Neural cell (in vitro differentiated cells): ENCODE measurements around the gene TM9SF4. TPM values are rescaled to one million over a fixed set of nuclear protein-coding genes. Genes with fewer than 3 reads are reported as not detected.

Source experiments
- H2AFZ ChIP-seq: fragments of 200-600, 300-800 bp; sonication (generic), shearing (Covaris generic); 2 replicates; pipeline ENCODE4 v1.6.0; 2014; ENCODE audit warnings: low read depth, mild to moderate bottlenecking, antibody characterized with exemption, low read length, moderate library complexity
- H3F3A ChIP-seq: fragments of 200-600 bp; shearing (Covaris generic); 2 replicates; pipeline ENCODE4 v1.6.1; 2016; ENCODE audit warnings: mild to moderate bottlenecking, moderate library complexity, mixed read lengths, antibody characterized with exemption, low read length; ENCODE audit not compliant: insufficient read depth, poor library complexity, severe bottlenecking
- H3K27ac ChIP-seq: fragments of 200-600, 300-800 bp; sonication (generic), shearing (Covaris generic); 2 replicates; pipeline ENCODE4 v1.5.1; 2014; ENCODE audit warnings: mild to moderate bottlenecking, low read length, moderate library complexity
- H3K27me3 ChIP-seq: fragments of 300-800, 200-600 bp; sonication (generic), shearing (Covaris generic); 2 replicates; pipeline ENCODE4 v1.6.0; 2014; ENCODE audit warnings: mild to moderate bottlenecking, low read depth, low read length, moderate library complexity; ENCODE audit not compliant: insufficient read depth
- H3K36me3 ChIP-seq: fragments of 300-800, 200-600 bp; sonication (generic), shearing (Covaris generic); 2 replicates; pipeline ENCODE4 v1.5.1; 2014; ENCODE audit warnings: mild to moderate bottlenecking, antibody characterized with exemption, low read length, moderate library complexity; ENCODE audit not compliant: insufficient read depth
- H3K4me2 ChIP-seq: fragments of 300-800, 200-600 bp; sonication (generic), shearing (Covaris generic); 2 replicates; pipeline ENCODE4 v1.6.0; 2014; ENCODE audit warnings: mild to moderate bottlenecking, low read length
- H3K4me3 ChIP-seq: fragments of 300-800, 200-600 bp; sonication (generic), shearing (Covaris generic); 2 replicates; pipeline ENCODE4 v1.5.1; 2014; ENCODE audit warnings: mild to moderate bottlenecking, low read length, moderate library complexity
- H3K79me2 ChIP-seq: fragments of 200-600 bp; shearing (Covaris generic); replicated peaks from 2 replicates; pipeline ENCODE4 v1.6.0; 2014; ENCODE audit warnings: mild to moderate bottlenecking, low read length, moderate library complexity; ENCODE audit not compliant: insufficient read depth
- H3K9ac ChIP-seq: fragments of 300-800, 200-600 bp; sonication (generic), shearing (Covaris generic); 2 replicates; pipeline ENCODE4 v1.6.1; 2016; ENCODE audit warnings: mild to moderate bottlenecking, low read length, mixed read lengths
- H3K9me2 ChIP-seq: fragments of 200-600 bp; shearing (Covaris generic); 2 replicates; pipeline ENCODE4 v1.6.1; 2016; ENCODE audit warnings: mild to moderate bottlenecking, low read length, mixed read lengths; ENCODE audit not compliant: insufficient read depth
- H3K9me3 ChIP-seq: fragments of 200-600, 300-800 bp; sonication (generic), shearing (Covaris generic); 2 replicates; pipeline ENCODE4 v1.6.1; 2016; ENCODE audit warnings: mild to moderate bottlenecking, mixed run types, low read length, moderate library complexity, mixed read lengths
- H4K20me1 ChIP-seq: fragments of 200-600 bp; shearing (Covaris generic); 2 replicates; pipeline ENCODE4 v1.6.1; 2016; ENCODE audit warnings: mild to moderate bottlenecking, mixed run types; ENCODE audit not compliant: insufficient read depth
- EP300 ChIP-seq: fragments of 450-650 bp; conservative IDR thresholded peaks from 2 replicates; pipeline ENCODE4 v1.6.1; 2014; ENCODE audit warnings: antibody characterized with exemption, mild to moderate bottlenecking, moderate library complexity; ENCODE audit not compliant: poor library complexity, severe bottlenecking
- EZH2 ChIP-seq: fragments of 200-600, 300-800 bp; shearing (Covaris generic), sonication (generic); IDR thresholded peaks from 2 replicates; pipeline ENCODE4 v1.6.1; 2014; ENCODE audit warnings: antibody characterized with exemption, low read length, borderline replicate concordance, mild to moderate bottlenecking; ENCODE audit not compliant: insufficient read depth, poor library complexity, severe bottlenecking
- MXI1 ChIP-seq: fragments of 450-650 bp; conservative IDR thresholded peaks from 2 replicates; pipeline ENCODE4 v1.6.1; 2014; ENCODE audit warnings: antibody characterized with exemption, mild to moderate bottlenecking; ENCODE audit not compliant: poor library complexity, severe bottlenecking
- POLR2AphosphoS5 ChIP-seq: IDR thresholded peaks from 2 replicates; pipeline ENCODE4 v1.6.1; 2012
- RAD21 ChIP-seq: fragments of 450-650 bp; conservative IDR thresholded peaks from 2 replicates; pipeline ENCODE4 v1.6.1; 2014; ENCODE audit warnings: antibody characterized with exemption, mild to moderate bottlenecking, moderate library complexity
- SMC3 ChIP-seq: fragments of 450-650 bp; conservative IDR thresholded peaks from 2 replicates; pipeline ENCODE4 v1.6.1; 2014; ENCODE audit warnings: antibody characterized with exemption, mild to moderate bottlenecking, moderate library complexity; ENCODE audit not compliant: poor library complexity
- TAF1 ChIP-seq: IDR thresholded peaks from 2 replicates; pipeline ENCODE4 v1.6.1; 2012; ENCODE audit warnings: low read depth
- polyA plus RNA-seq: library from polyadenylated mRNA; depleted of rRNA; stranded (reverse); fragments of >200 nt; gene quantifications from 2 replicates; pipeline ENCODE4 v1.2.3, GENCODE V29; 2014
- TF ChIP-seq, protein P1 (sequence below): fragments of 450-650 bp; IDR thresholded peaks from 2 replicates; pipeline ENCODE4 v1.5.1; 2014; ENCODE audit warnings: antibody characterized with exemption, mild to moderate bottlenecking, moderate library complexity; ENCODE audit not compliant: poor library complexity, severe bottlenecking
- TF ChIP-seq, protein P2 (sequence below): IDR thresholded peaks from 2 replicates; pipeline ENCODE4 v1.6.1; 2012; ENCODE audit warnings: borderline replicate concordance

The TM9SF4 gene
- polyA plus RNA-seq, 1 donor from 2014 or later = 18.3 TPM

DNA sequence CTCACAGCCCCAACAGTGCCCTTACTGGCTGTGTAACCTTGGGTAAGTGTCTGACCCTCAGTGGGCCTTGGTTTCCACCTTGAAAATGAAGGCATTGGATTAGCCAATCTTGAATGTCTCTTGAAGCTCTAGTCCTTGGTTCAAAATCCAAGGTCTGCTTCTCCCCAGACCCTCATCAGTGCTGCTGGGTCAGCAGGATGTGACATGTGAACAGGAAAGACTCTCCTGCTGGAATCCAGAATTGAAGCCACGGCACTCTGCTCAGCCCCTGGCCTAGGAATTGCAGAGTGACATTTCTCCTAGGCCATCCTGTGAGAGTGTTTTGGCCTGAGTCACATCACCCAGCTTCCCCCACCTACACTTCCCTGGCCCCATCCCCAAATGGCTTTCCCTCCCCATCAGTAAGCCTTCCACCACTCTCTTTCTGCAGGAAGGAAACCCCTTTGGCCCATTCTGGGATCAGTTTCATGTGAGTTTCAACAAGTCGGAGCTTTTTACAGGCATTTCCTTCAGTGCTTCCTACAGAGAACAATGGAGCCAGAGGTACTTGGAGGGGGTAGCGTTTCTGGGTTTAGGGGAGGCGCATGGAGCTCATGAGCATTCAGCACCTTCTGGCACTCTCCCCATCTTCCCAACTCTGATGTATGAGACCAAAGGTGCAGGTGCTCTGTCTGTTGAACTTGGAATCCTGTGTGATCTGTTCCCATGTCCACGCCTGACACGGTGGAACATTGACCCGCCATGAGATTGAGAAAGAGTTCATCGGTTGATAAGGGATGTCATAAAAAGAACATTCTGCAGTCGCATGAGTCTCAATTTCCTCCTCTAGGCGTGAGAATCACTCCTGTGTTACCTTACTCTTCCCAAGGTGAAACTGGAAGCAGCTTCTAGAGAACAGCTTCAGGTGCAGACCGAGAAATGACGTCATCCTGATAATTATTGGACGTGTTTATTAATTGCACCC lies 106.9 kb downstream of the TM9SF4 start:
- TF ChIP-seq, protein P1, sequence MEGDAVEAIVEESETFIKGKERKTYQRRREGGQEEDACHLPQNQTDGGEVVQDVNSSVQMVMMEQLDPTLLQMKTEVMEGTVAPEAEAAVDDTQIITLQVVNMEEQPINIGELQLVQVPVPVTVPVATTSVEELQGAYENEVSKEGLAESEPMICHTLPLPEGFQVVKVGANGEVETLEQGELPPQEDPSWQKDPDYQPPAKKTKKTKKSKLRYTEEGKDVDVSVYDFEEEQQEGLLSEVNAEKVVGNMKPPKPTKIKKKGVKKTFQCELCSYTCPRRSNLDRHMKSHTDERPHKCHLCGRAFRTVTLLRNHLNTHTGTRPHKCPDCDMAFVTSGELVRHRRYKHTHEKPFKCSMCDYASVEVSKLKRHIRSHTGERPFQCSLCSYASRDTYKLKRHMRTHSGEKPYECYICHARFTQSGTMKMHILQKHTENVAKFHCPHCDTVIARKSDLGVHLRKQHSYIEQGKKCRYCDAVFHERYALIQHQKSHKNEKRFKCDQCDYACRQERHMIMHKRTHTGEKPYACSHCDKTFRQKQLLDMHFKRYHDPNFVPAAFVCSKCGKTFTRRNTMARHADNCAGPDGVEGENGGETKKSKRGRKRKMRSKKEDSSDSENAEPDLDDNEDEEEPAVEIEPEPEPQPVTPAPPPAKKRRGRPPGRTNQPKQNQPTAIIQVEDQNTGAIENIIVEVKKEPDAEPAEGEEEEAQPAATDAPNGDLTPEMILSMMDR = no peak
- TF ChIP-seq MXI1 = no peak
- TF ChIP-seq RAD21 = no peak
- TF ChIP-seq, protein P2, sequence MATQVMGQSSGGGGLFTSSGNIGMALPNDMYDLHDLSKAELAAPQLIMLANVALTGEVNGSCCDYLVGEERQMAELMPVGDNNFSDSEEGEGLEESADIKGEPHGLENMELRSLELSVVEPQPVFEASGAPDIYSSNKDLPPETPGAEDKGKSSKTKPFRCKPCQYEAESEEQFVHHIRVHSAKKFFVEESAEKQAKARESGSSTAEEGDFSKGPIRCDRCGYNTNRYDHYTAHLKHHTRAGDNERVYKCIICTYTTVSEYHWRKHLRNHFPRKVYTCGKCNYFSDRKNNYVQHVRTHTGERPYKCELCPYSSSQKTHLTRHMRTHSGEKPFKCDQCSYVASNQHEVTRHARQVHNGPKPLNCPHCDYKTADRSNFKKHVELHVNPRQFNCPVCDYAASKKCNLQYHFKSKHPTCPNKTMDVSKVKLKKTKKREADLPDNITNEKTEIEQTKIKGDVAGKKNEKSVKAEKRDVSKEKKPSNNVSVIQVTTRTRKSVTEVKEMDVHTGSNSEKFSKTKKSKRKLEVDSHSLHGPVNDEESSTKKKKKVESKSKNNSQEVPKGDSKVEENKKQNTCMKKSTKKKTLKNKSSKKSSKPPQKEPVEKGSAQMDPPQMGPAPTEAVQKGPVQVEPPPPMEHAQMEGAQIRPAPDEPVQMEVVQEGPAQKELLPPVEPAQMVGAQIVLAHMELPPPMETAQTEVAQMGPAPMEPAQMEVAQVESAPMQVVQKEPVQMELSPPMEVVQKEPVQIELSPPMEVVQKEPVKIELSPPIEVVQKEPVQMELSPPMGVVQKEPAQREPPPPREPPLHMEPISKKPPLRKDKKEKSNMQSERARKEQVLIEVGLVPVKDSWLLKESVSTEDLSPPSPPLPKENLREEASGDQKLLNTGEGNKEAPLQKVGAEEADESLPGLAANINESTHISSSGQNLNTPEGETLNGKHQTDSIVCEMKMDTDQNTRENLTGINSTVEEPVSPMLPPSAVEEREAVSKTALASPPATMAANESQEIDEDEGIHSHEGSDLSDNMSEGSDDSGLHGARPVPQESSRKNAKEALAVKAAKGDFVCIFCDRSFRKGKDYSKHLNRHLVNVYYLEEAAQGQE = no peak
- TF ChIP-seq SMC3 = no peak
- TF ChIP-seq POLR2AphosphoS5 = no peak
- no peak for TF ChIP-seq EZH2
- no peak for TF ChIP-seq TAF1
- no peak for TF ChIP-seq EP300
- H3K27ac ChIP-seq = no peak overlapping the region
- H3K9ac ChIP-seq = no peak overlapping the region
- H3K27me3 ChIP-seq = no peaks in the 10 kb centered on the region
- peaks cover 13% of the 10 kb centered on the region for H3K36me3 ChIP-seq
- H3K4me3 ChIP-seq = no peak overlapping the region
- no peaks in the 10 kb centered on the region for H3F3A ChIP-seq
- peaks cover 3% of the 10 kb centered on the region for H3K79me2 ChIP-seq
- no peaks in the 10 kb centered on the region for H4K20me1 ChIP-seq
- H3K4me2 ChIP-seq = no peak overlapping the region
- H3K9me3 ChIP-seq = no peaks in the 10 kb centered on the region
- no peak overlapping the region for H2AFZ ChIP-seq
- no peaks in the 10 kb centered on the region for H3K9me2 ChIP-seq

Other genes with a start within 250 kb of the TM9SF4 start
- 62.7 and 68.9 TPM in 2 replicates for gene DUSP15, start 239.2 kb upstream of the TM9SF4 start, polyA plus RNA-seq
- gene TTLL9, start 239.1 kb upstream of the TM9SF4 start, polyA plus RNA-seq = 6.1 and 8.0 TPM in 2 replicates
- gene PDRG1, start 157.7 kb upstream of the TM9SF4 start, polyA plus RNA-seq = 50.6 and 57.5 TPM in 2 replicates
- 9.6 and 12.8 TPM in 2 replicates for gene XKR7, start 141.6 kb upstream of the TM9SF4 start, polyA plus RNA-seq
- gene CCM2L, start 99.3 kb upstream of the TM9SF4 start, polyA plus RNA-seq = 1.5 and 3.0 TPM in 2 replicates
- 0.58 TPM in 1 of 2 replicates, not detected in the other for gene HCK, start 57.5 kb upstream of the TM9SF4 start, polyA plus RNA-seq
- 2.5 and 2.7 TPM in 2 replicates for gene PLAGL2, start 98.0 kb downstream of the TM9SF4 start, polyA plus RNA-seq
- 14.0 and 15.5 TPM in 2 replicates for gene POFUT1, start 98.2 kb downstream of the TM9SF4 start, polyA plus RNA-seq
- 49.4 and 53.0 TPM in 2 replicates for gene KIF3B, start 167.9 kb downstream of the TM9SF4 start, polyA plus RNA-seq
- 45.9 and 49.1 TPM in 2 replicates for gene ASXL1, start 248.6 kb downstream of the TM9SF4 start, polyA plus RNA-seq